IMR-90 (cell line): Measurements from ENCODE around the gene KCP. TPM values are rescaled to one million over a fixed set of nuclear protein-coding genes. Genes with fewer than 3 reads are reported as not detected.

ENCODE experiments used
- ATAC-seq: fragments of 200-7000 bp; cut with Tn5 transposase; 2 replicates; pipeline ENCODE4 v1.9.1; 2020; ENCODE audit warnings: low read depth, mild to moderate bottlenecking, moderate library complexity
- BruUV-seq: library from RNA; stranded (reverse); fragments of 400-500 nt; replicated peaks from 2 replicates; lab custom pipeline; 2021; lab: Mats Ljungman, UMichigan
- CTCF ChIA-PET: fragments of 300-600 bp; formaldehyde crosslinking; extraction: SDS; loops from one replicate; lab custom pipeline; 2021; ENCODE audit warnings: antibody characterized with exemption; lab: Yijun Ruan, JAX
- POLR2A ChIA-PET: fragments of 300-600 bp; sonication (Branson Sonifier 250); formaldehyde crosslinking; loops from one replicate; lab custom pipeline; 2022; ENCODE audit warnings: antibody characterized with exemption; ENCODE audit not compliant: unreplicated experiment; lab: Charles Lee
- DNase-seq: peaks from one replicate; pipeline ENCODE4 v3.0.0; 2013
- H2AFZ ChIP-seq: replicated peaks from 2 replicates; pipeline ENCODE3; 2013; ENCODE audit warnings: low read length, mild to moderate bottlenecking; ENCODE audit not compliant: poor library complexity
- H2AK5ac ChIP-seq: 2 replicates; pipeline ENCODE4 v1.6.1; 2013; ENCODE audit warnings: low read depth, low read length, inconsistent platforms
- H2AK9ac ChIP-seq: replicated peaks from 2 replicates; pipeline ENCODE3; 2013; ENCODE audit warnings: mild to moderate bottlenecking, low read depth, low read length, moderate library complexity; ENCODE audit not compliant: poor library complexity
- H2BK120ac ChIP-seq: 2 replicates; pipeline ENCODE4 v1.6.1; 2013; ENCODE audit warnings: low read depth, low read length, inconsistent platforms
- H2BK15ac ChIP-seq: 3 replicates; pipeline ENCODE4 v1.6.1; 2013; ENCODE audit warnings: low read depth, low read length, inconsistent platforms
- H2BK20ac ChIP-seq: 2 replicates; pipeline ENCODE4 v1.6.1; 2013; ENCODE audit warnings: low read depth, mild to moderate bottlenecking, inconsistent platforms, low read length, moderate library complexity
- H2BK5ac ChIP-seq: 2 replicates; pipeline ENCODE4 v1.6.1; 2013; ENCODE audit warnings: mild to moderate bottlenecking, low read depth, low read length, inconsistent platforms; ENCODE audit not compliant: poor library complexity, severe bottlenecking
- H3K14ac ChIP-seq: replicated peaks from 2 replicates; pipeline ENCODE4 v1.6.1; 2013; ENCODE audit warnings: low read depth, low read length, inconsistent platforms
- H3K18ac ChIP-seq: 2 replicates; pipeline ENCODE4 v1.6.1; 2013; ENCODE audit warnings: low read depth, low read length, control low read depth
- H3K23ac ChIP-seq: 2 replicates; pipeline ENCODE4 v1.6.1; 2013; ENCODE audit warnings: low read depth, low read length, inconsistent platforms
- H3K27ac ChIP-seq: 2 replicates; pipeline ENCODE4 v1.5.1; 2013; ENCODE audit warnings: mild to moderate bottlenecking, control low read depth, low read length; ENCODE audit not compliant: insufficient read depth
- H3K27me3 ChIP-seq: 2 replicates; pipeline ENCODE4 v1.6.1; 2013; ENCODE audit warnings: low read length; ENCODE audit not compliant: control insufficient read depth, insufficient read depth
- H3K36me3 ChIP-seq: 2 replicates; pipeline ENCODE4 v1.6.1; 2013; ENCODE audit warnings: low read length, mixed read lengths; ENCODE audit not compliant: control insufficient read depth, insufficient read depth
- H3K4ac ChIP-seq: 2 replicates; pipeline ENCODE4 v1.6.1; 2013; ENCODE audit warnings: low read depth, low read length, inconsistent platforms
- H3K4me1 ChIP-seq: 2 replicates; pipeline ENCODE4 v1.6.1; 2013; ENCODE audit warnings: low read length, mixed read lengths; ENCODE audit not compliant: control insufficient read depth, insufficient read depth
- H3K4me2 ChIP-seq: 2 replicates; pipeline ENCODE4 v1.6.1; 2013; ENCODE audit warnings: low read depth, mild to moderate bottlenecking, control low read depth, low read length, moderate library complexity
- H3K4me3 ChIP-seq: 2 replicates; pipeline ENCODE4 v1.5.1; 2013; ENCODE audit warnings: low read depth, mild to moderate bottlenecking, control low read depth, low read length, moderate library complexity; ENCODE audit not compliant: insufficient read depth
- H3K56ac ChIP-seq: 2 replicates; pipeline ENCODE4 v1.6.1; 2013; ENCODE audit warnings: low read length, inconsistent platforms; ENCODE audit not compliant: insufficient read depth; ENCODE audit errors: extremely low read depth
- H3K79me1 ChIP-seq, 2 experiments: 2 replicates each; pipeline ENCODE4 v1.6.1; 2013; ENCODE audit warnings: low read length in 2 of 2, inconsistent platforms in 1 of 2, low read depth in 1 of 2
- H3K9ac ChIP-seq: 2 replicates; pipeline ENCODE4 v1.6.1; 2013; ENCODE audit warnings: low read depth, low read length, control low read depth
- H3K9me1 ChIP-seq: 2 replicates; pipeline ENCODE4 v1.6.1; 2013; ENCODE audit warnings: low read length, inconsistent platforms; ENCODE audit not compliant: insufficient read depth
- H3K9me3 ChIP-seq: 2 replicates; pipeline ENCODE4 v1.6.1; 2013; ENCODE audit warnings: low read length; ENCODE audit not compliant: control insufficient read depth, insufficient read depth
- H4K20me1 ChIP-seq: 2 replicates; pipeline ENCODE4 v1.6.1; 2013; ENCODE audit warnings: low read length, inconsistent platforms; ENCODE audit not compliant: insufficient read depth
- H4K5ac ChIP-seq: 2 replicates; pipeline ENCODE4 v1.6.1; 2013; ENCODE audit warnings: mild to moderate bottlenecking, low read depth, low read length, control low read depth
- H4K8ac ChIP-seq, 2 experiments: 2 replicates each; pipeline ENCODE4 v1.6.1; 2013; ENCODE audit warnings: low read depth in 2 of 2, low read length in 2 of 2, control low read depth in 1 of 2, inconsistent platforms in 1 of 2
- H4K91ac ChIP-seq: 2 replicates; pipeline ENCODE4 v1.6.1; 2013; ENCODE audit warnings: low read depth, low read length, inconsistent platforms; ENCODE audit not compliant: insufficient read depth
- BHLHE40 ChIP-seq: fragments of 150-350 bp; IDR thresholded peaks from 2 replicates; pipeline ENCODE4 v1.6.1; 2016; ENCODE audit warnings: mild to moderate bottlenecking, low read depth, low read length
- CEBPB ChIP-seq: IDR thresholded peaks from 2 replicates; pipeline ENCODE4 v1.6.1; 2012; ENCODE audit warnings: low read depth, low read length, improper control_type of control experiment
- CHD1 ChIP-seq: IDR thresholded peaks from 2 replicates; pipeline ENCODE4 v1.6.1; 2012; ENCODE audit warnings: low read depth, low read length, improper control_type of control experiment
- CTCF ChIP-seq: conservative IDR thresholded peaks from 2 replicates; pipeline ENCODE4 v1.5.1; 2012; ENCODE audit warnings: mild to moderate bottlenecking, low read depth, low read length, improper control_type of control experiment
- ELK1 ChIP-seq: fragments of 150-350 bp; IDR thresholded peaks from 2 replicates; pipeline ENCODE4 v1.6.1; 2016; ENCODE audit warnings: low read depth, mild to moderate bottlenecking, low read length, moderate library complexity, borderline replicate concordance
- FOS ChIP-seq: fragments of 150-350 bp; IDR thresholded peaks from 2 replicates; pipeline ENCODE4 v1.6.1; 2016; ENCODE audit warnings: low read depth, low read length
- MAFK ChIP-seq: IDR thresholded peaks from 2 replicates; pipeline ENCODE4 v1.6.1; 2012; ENCODE audit warnings: low read depth, low read length, improper control_type of control experiment
- MAZ ChIP-seq: IDR thresholded peaks from 2 replicates; pipeline ENCODE4 v1.6.1; 2012; ENCODE audit warnings: low read depth, mild to moderate bottlenecking, low read length, improper control_type of control experiment, moderate library complexity, borderline replicate concordance
- MXI1 ChIP-seq: IDR thresholded peaks from 2 replicates; pipeline ENCODE4 v1.6.1; 2012; ENCODE audit warnings: low read depth, mild to moderate bottlenecking, low read length, moderate library complexity, borderline replicate concordance
- NFE2L2 ChIP-seq: fragments of 150-350 bp; IDR thresholded peaks from 2 replicates; pipeline ENCODE4 v1.6.1; 2016; ENCODE audit warnings: low read depth, mild to moderate bottlenecking, low read length
- POLR2A ChIP-seq: IDR thresholded peaks from 2 replicates; pipeline ENCODE4 v1.6.1; 2012; ENCODE audit warnings: mild to moderate bottlenecking, low read depth, low read length
- RAD21 ChIP-seq: IDR thresholded peaks from 2 replicates; pipeline ENCODE4 v1.6.1; 2012; ENCODE audit warnings: low read length, improper control_type of control experiment
- RCOR1 ChIP-seq: IDR thresholded peaks from 2 replicates; pipeline ENCODE4 v1.6.1; 2012; ENCODE audit warnings: mild to moderate bottlenecking, low read length, improper control_type of control experiment; ENCODE audit not compliant: insufficient replicate concordance
- RFX5 ChIP-seq: IDR thresholded peaks from 2 replicates; pipeline ENCODE4 v1.8.0; 2012; ENCODE audit warnings: low read depth, mild to moderate bottlenecking, low read length, moderate library complexity
- SMC3 ChIP-seq: fragments of 150-350 bp; IDR thresholded peaks from 2 replicates; pipeline ENCODE4 v1.6.1; 2016; ENCODE audit warnings: low read depth, mild to moderate bottlenecking, antibody characterized with exemption, low read length, moderate library complexity
- USF2 ChIP-seq: fragments of 150-350 bp; IDR thresholded peaks from 2 replicates; pipeline ENCODE4 v1.6.1; 2017; ENCODE audit warnings: mild to moderate bottlenecking, antibody characterized with exemption, low read length, low read depth
- WGBS, 2 experiments: methylation state at CpG; one replicate each; pipeline versions ENCODE4 v1.1.5 to v1.1.7; 2013; ENCODE audit warnings: missing lambda C conversion rate in 2 of 2; ENCODE audit not compliant: insufficient read length in 1 of 2; ENCODE audit errors: extremely low coverage in 2 of 2; 5-methylcytosine and 5-hydroxymethylcytosine counted together
- dilution Hi-C: fragments of 300-500 bp; cut with HindIII; formaldehyde crosslinking; loops from one replicate; pipeline ENCODE4 v1.14.3; 2018; ENCODE audit warnings: low sequenced_read_pairs; ENCODE audit not compliant: unreplicated experiment
- in situ Hi-C: fragments of 300-500 bp; cut with MboI; formaldehyde crosslinking; loops from 3 replicates; pipeline ENCODE4 v1.14.3; 2019; ENCODE audit warnings: low sequenced_read_pairs, inconsistent platforms, mixed read lengths
- intact Hi-C: fragments of 100-400 bp; cut with micrococcal nuclease; formaldehyde crosslinking; loops from 2 replicates; pipeline ENCODE4 v1.10.0; 2022
- polyA plus RNA-seq, 3 experiments: library from polyadenylated mRNA; depleted of rRNA; stranded (reverse); fragments of >200 nt; gene quantifications; 2 replicates each; pipeline ENCODE4 v1.2.3, GENCODE V29; 2012; ENCODE audit warnings: low replicate concordance in 1 of 3
- total RNA-seq: library from RNA; depleted of rRNA; stranded (reverse); fragments of >200 nt; gene quantifications from 2 replicates; pipeline ENCODE4 v1.2.3, GENCODE V29; 2012

The KCP gene
- total and polyA plus RNA-seq, 2 of the 4 experiments (the other 2 are of a cell fraction), result 0.03 TPM; not detected in 1

- WGBS, 2 experiments, result 97% methylated on average over 6 of the region's 9 CpGs; no CpG with 5 or more reads in 1 of the 2 experiments
- no peak overlapping the region for H3K18ac ChIP-seq
- no peak for TF ChIP-seq FOS
- no peak for TF ChIP-seq RFX5
- TF ChIP-seq SMC3, result no peak
- no peak for TF ChIP-seq RCOR1
- TF ChIP-seq CEBPB, result no peak
- TF ChIP-seq MAFK, result no peak
- no peak for TF ChIP-seq POLR2A
- no peak for TF ChIP-seq RAD21
- no peak for TF ChIP-seq CHD1
- TF ChIP-seq BHLHE40, result no peak
- no peak for TF ChIP-seq CTCF
- no peak for TF ChIP-seq MXI1
- no peak for TF ChIP-seq ELK1
- TF ChIP-seq USF2, result no peak
- TF ChIP-seq NFE2L2, result no peak
- TF ChIP-seq MAZ, result no peak
- no peak overlapping the region for H3K9ac ChIP-seq
- no peak overlapping the region for H4K91ac ChIP-seq
- no peak overlapping the region for H3K4me3 ChIP-seq
- H3K9me1 ChIP-seq, result peaks cover 3% of the 10 kb centered on the region
- no peak overlapping the region for H3K23ac ChIP-seq
- H2BK5ac ChIP-seq, result no peak overlapping the region
- dilution Hi-C loops (no loop called here), in situ Hi-C loops (no loop called here), intact Hi-C loops (no loop called here)
- no peak overlapping the region for H2AK5ac ChIP-seq
- H2BK15ac ChIP-seq, result no peak overlapping the region
- ChIA-PET POLR2A (no interaction called here), CTCF (no interaction called here)
- no peak overlapping the region for H3K56ac ChIP-seq
- no peak overlapping the region for H3K27ac ChIP-seq
- no peak overlapping the region for H3K4me2 ChIP-seq
- H2AK9ac ChIP-seq, result peak overlapping the region; percentile 20
- H2BK120ac ChIP-seq, result no peak overlapping the region
- no TSS peak for BruUV-seq
- DNase-seq (peak; percentile 3), ATAC-seq (no peak)
- peaks cover 2% of the 10 kb centered on the region; the same call in 1 of the 2 replicates for H3K36me3 ChIP-seq
- H4K5ac ChIP-seq, result no peak overlapping the region
- peak overlapping the region; percentile 59 for H2AFZ ChIP-seq
- H2BK20ac ChIP-seq, result no peak overlapping the region
- no peak overlapping the region for H3K4ac ChIP-seq
- no peaks in the 10 kb centered on the region for H3K9me3 ChIP-seq
- H3K27me3 ChIP-seq, result peaks cover 5% of the 10 kb centered on the region
- no peaks in the 10 kb centered on the region for H4K20me1 ChIP-seq
- H4K8ac ChIP-seq, result no peak overlapping the region
- H3K14ac ChIP-seq, result no peak overlapping the region
- no peaks in the 10 kb centered on the region for H3K79me1 ChIP-seq
- H3K4me1 ChIP-seq, result no peaks in the 10 kb centered on the region
Observed at GRCh38 chr7:128947854-128948253, 37.3 kb upstream of the KCP start.
